ENCODE data around the gene EXOC5.

Gene EXOC5, protein sequence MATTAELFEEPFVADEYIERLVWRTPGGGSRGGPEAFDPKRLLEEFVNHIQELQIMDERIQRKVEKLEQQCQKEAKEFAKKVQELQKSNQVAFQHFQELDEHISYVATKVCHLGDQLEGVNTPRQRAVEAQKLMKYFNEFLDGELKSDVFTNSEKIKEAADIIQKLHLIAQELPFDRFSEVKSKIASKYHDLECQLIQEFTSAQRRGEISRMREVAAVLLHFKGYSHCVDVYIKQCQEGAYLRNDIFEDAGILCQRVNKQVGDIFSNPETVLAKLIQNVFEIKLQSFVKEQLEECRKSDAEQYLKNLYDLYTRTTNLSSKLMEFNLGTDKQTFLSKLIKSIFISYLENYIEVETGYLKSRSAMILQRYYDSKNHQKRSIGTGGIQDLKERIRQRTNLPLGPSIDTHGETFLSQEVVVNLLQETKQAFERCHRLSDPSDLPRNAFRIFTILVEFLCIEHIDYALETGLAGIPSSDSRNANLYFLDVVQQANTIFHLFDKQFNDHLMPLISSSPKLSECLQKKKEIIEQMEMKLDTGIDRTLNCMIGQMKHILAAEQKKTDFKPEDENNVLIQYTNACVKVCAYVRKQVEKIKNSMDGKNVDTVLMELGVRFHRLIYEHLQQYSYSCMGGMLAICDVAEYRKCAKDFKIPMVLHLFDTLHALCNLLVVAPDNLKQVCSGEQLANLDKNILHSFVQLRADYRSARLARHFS

DNA sequence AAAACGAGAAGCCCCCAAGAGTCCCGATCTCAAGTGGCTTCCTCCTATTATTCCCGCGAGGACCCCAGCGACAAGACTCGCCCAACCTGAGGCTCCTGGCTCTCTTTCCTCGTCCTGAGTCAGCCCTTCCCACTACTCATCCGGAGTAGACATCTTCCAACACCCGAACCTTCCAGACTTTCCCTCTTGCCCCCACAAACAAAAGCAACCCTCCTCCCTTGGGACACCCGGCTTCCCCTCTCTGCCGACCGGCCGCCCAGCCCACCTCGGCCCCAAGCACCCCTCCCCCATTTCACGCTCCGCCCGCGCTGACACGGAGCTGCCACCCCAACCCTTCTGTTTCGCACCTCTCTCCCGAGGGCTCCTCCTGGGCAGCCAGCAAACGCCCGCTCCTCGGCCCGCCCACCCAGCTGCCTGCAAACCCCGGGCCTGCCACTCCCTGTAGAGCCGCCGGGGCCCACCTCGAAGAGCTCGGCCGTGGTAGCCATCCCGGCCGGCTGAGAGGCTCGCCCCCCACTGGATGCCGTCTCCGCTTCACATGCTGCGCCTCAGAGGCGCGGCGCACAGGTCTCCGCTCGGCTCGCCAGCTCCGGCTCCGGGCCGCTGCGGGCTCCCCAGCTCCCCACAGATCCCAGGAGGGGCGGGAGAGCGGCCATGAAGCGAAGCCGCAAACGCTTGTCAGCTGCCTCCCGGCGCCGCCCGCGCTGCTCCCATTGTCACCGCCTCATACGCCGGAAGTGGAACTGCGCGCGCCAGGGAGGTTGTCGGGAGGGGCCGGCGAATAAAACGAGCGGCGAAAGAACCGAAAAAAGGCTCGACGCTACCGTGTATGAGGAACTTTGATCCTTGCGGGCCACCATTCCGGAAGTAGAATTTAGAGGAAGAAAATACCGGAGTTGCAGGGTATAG is at the start of gene EXOC5, which contains the start of gene AP5M1:
TSS of gene EXOC5 (minus strand) at position 745 of the 909 bp plus-strand sequence. CDS start at position 488, 257 bp downstream.
TSS of gene AP5M1 (plus strand) at position 811 of the 909 bp plus-strand sequence. CDS start 344 bp downstream, outside the sequence.
- DNase-seq (ENCODE audit: low spot score) = peak; percentile 88

DNA sequence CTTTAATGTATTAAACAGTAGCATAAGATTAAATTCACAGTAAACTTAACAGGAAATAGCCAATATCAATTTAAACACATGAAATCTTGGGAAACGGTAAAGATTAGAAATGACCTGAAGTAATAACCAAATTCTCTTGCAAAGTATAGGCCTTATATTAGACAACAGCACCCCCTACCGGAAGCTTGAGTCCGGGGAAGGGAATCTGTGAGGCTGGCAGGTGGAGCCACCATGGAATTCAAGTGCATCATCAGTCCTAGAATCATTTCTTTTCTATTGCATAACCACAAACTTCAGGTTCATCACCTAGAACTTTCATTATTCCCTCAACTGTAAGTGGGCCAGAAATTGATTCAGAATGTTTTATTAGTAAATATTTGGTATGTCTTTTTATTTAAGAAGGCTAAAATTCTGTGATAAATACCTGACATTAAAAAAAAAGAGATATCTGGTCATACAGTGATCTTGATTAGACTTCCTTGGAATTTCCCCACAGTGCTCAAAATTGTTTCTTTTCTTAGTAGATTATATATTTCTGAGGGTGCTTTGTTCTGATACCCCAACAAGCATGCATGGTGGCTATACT is 48.6 kb upstream of the EXOC5 start:
- DNase-seq (ENCODE audit: low spot score) = peak; percentile 72

DNA sequence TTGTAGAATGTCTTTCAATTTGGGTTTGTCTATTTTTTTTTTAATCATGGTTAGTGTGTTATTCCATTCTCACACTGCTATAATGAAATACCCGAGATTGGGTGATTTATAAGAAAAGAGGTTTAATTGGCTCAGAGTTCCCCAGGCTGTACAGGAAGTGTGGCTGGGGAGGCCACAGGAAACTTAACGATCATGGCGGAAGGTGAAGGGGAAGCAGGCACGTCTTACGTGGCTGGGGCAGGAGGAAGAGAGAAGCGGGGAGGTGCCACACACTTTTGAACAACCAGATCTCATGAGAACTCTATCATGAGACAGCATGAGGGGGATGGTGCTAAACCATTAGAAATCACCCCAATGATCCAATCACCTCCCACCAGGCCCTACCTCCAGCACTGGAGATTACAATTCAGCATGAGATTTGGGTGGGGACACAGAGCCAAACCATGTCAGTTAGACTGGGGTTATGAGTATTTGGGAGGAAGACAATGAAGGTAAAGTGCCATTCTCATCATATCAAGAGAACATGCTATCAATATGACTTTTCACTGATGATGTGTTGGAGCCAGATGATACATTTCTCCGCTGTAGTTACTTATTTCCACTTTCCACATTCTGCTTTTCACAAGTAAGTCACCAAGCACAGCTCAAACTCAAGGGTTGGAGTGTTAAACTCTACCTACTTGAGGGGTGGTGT is 45.8 kb upstream of the EXOC5 start:
- no peak for DNase-seq (ENCODE audit: low spot score)

DNA sequence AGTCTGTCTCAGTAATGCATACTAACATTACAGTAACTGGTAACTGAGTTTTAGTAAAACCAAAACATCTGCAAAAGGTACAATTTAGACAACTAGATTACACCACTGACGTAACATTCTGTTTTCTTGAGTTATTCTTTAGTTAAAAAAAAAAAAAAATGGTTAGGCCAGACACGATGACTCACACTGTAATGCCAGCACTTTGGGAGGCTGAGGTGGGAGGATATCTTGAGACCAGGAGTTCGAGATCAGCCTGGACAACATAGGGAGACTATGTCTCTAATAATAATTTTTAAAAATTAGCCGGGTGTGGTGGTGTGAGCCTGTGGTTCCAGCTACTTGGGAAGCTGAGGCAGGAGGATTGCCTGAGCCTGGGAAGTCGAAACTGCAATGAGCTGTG is 34.2 kb upstream of the EXOC5 start:
- DNase-seq (ENCODE audit: low spot score) = no peak

DNA sequence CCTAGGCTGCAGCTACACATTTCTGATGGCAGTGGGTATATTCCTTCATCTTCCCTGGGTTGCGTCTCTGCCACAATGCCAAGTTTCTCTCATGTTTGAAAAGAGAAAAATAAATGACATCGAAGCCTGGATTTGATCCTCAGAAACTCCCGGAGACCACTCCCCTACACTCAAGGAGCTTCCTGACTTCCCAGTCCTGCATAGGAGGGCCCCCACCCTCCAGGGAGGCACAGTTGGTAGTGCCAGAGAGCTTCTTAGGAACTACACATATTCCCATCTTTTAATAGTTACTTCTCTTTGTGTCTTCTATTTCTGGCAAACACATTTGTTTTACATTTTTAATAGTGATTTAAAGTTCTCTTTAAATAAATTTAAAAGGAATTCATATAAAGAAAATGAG is 30.8 kb upstream of the EXOC5 start:
- no peak for DNase-seq (ENCODE audit: low spot score)

DNA sequence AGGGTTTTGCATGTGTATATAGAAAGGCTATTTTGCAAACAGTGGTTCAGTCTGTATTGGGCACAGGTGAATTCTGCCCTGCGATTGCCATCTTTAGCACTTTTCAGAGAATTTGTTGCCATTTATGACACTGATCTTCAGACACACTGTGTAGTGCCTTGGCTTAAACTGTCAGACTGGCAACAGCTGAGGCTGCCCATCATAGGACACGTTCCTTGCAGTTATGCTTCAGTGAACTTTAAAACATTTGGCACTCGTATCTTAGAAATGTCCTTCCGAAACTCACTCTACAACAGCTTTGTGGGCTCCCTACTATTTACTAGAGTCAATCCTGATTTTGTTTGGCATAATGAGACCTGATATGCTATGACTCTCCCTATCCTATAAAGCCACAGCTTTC is 29.1 kb upstream of the EXOC5 start:
- DNase-seq (ENCODE audit: low spot score) = no peak

DNA sequence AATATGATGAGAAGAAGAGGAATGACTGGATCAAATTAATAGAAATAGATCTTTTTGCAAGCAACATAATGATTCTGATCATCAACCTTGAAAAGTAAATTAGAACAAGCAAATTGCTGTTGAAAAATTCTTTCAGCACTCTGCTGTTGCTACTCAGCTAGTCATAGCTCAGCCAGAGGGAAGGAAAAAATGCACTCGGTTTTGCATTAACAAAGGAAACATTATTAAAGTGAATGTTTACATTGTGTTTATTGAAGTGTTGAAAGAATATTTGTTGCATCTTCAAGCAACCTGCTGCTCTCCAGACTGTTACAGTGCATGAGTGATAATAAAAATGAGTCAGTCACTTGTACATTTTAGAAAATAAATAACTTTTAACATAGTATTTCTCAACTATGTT is 26.5 kb upstream of the EXOC5 start:
- no peak for DNase-seq (ENCODE audit: low spot score)

DNA sequence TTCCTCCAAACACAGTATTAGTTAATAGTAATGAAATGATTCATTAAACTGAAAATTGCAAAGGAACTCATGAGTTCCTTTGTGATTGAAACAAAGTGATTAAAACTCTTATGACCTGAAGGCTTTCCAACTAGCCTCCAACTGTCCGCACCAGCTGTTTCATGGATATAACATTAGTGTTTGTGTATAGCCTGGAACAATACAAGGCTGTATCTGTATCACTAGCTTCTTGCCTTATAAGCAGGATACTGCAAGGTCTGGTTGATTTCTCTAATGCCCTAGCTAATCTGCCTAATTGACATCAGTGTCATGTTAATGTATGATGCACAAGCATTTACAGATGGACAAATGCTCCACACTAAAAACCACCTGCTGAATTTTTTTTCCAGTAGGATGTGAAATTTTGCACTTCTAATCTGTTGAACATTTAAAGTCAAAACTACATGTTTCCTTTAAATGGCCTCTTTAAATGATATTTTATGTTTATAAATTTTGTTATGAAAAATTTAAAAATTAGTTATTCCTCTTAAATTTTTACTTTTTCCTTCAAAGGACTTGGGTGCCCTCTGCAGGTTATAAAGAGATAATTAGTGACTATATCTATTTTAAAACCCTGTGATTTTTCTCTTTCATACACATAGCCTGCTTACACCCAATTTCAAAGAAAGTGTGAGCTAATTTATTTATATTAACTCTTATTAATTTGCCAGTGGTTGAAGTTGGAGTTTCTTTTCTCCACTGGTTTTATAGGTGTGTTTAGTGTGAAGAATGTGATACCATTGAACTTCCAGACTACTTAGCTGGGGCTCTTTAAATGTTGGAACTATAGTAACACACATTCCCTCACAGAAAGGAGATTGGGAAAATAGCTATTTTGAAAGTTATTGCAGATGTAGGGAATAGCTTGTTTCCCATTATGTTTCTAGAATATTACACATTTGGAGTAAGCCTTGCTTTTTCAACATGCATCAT is 25.4 kb upstream of the EXOC5 start:
- DNase-seq (ENCODE audit: low spot score) = no peak

DNA sequence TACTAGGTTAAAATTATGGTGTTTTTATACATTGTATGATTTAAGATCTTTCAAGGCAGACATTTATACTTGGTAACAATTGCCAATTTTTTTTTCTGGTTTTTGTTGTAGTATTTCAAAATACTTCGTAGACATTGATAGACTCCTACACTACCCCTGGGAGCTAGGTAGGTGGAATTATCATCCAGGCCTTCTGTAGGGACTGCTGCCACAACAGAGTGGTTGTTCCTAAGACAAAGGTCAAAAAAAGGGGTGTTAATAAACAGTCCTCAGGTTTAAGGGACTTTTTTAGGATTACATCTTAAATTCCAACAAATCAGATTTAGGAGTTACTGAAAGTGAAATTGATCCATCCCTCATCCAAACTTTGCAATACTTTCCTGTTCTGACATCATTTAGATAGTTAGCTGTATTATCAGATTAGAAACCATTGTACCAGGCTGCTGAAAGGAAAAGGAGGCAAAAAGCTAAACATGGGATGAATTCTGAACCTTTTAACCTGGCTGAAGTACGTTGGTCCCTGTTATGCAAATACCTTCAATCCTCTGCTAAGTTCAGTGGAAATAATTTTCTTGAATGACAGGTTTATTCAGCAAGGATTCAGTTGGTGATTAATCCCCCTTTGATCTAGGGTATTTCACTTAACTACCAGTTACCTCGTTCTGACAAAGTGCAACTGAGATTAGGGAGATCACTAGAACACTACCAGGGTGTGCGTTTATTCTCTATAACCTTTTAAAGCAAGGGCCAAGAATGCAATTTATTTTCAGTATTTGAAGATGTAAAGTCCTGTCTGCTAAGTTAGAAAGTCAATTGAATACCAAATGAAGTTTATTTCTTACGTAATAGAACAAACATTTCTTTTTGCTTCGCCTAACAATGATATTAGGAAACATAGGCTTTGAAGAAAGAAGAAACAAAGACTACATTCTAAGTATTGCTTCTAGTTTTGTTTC is 23.3 kb upstream of the EXOC5 start:
- DNase-seq (ENCODE audit: low spot score) = no peak

DNA sequence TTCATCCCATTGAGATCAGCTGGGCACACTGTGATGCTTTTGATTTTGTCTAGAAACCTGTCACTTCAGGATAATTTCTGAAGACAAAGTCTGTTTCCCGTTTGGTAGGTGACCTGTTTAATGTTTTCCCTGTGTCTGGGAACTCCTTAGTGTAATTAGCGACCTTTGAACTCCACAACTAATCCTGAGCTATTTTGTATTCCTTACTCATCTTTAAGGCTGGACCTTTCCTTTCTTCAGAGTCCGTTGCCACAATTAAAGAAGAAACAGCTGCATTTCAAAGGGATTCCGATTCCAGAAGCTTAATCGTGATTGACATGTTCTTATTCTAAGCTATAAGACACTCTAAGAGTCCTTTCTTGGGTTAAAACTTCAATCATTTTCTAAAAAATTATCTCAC is 22.0 kb upstream of the EXOC5 start:
- DNase-seq (ENCODE audit: low spot score) = no peak

DNA sequence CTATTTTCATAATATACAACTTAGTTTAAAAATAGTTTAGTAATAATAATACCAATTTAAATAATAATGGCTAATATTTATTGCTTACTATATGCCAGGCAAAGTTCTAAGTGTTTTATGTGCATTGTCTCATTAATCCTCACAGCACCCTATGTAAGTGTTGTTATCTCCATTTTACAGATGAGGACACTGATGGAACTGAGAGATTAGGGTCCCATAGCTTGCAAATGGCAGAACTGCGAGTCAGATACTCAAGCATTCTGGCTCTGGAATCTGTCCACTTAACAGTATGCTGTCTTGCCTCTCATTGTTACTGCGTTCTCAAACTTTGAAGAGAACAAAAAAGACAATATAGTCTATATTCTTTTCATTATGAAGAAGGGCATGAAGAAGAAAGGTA is 19.0 kb upstream of the EXOC5 start:
- no peak for DNase-seq (ENCODE audit: low spot score)

DNA sequence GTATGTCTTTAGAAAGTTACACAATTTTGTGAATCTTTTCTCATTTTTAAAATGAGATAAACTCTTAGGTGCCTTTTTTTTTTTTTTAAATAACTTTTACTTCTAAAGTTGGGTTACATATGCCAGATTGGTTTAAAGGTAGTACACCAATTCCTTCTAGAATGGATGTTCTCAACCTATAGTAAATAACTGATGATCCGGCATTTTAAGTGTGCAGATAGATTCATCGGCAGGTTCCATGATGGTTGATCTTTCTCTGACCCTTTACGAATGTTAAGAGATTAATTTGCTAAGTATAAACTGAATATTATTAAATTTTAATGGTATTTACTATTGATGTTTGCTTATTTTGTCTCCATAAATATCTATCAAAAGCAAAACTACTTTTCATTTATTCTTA is 8.4 kb upstream of the EXOC5 start:
- DNase-seq (ENCODE audit: low spot score) = no peak

DNA sequence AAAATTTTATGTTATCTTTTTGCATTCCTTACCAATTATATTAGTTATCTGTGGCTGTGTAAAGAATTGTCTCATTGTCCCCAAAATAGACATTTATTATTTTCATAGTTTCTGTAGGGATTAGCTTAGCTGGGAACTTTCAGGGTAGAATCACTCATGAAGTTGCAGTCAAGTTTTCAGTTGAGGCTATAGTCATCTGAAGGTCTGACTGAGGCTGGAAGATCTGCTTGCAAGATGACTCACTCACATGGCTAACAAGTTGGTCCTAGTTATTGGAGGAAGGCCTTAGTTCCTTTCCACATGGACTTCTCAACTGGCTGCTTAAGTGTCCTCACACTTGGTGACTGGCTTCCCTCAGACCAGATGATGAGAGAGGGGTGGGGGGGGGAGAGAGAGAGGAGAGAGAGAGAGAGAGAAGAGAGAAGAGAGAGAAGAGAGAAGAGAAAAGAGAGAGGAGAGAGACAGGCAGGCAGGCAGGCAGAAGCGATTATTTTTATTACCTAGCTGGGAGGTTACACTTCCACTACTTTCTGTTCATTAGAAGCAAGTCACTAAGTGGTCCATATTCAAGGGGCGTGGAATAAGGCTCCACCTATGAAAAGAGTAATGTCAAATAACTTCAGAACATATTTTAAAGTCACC is 6.4 kb upstream of the EXOC5 start:
- no peak for DNase-seq (ENCODE audit: low spot score)

DNA sequence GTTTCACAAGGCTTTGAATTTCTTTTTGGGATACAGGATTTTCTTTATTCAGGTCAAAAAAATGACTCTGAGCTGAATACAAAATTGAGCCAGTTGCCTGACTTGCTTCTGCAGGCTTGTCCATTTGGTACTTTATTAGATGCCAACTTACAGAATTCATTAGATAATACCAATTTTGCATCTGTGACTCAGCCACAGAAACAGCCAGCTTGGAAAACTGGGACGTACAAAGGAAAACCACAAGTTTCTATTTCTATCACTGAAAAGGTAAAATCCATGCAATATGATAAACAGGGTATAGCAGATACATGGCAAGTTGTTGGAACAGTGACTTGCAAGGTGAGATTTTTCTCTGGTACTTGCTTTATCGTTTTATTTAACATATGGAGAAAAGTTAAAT is 5.8 kb upstream of the EXOC5 start:
- no peak for DNase-seq (ENCODE audit: low spot score)

DNA sequence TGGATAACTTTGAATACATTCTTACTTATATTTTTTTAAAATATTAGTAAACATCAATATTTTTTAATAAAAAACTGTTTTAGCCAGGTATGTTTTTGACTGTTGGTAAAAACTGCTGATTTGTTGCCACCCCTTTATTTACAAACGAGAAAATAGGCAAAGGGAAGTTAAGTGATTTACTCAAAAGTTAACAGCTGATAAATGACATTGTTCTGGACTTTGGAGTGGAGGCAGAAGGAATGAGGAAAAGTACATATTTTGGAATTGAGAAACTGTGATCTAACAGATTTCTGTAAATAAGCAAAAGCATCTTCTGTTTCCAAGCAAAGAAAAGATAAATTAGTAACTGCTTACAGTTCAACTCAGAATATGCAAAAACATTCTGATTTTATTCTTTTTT is 4.5 kb upstream of the EXOC5 start:
- DNase-seq (ENCODE audit: low spot score) = no peak

DNA sequence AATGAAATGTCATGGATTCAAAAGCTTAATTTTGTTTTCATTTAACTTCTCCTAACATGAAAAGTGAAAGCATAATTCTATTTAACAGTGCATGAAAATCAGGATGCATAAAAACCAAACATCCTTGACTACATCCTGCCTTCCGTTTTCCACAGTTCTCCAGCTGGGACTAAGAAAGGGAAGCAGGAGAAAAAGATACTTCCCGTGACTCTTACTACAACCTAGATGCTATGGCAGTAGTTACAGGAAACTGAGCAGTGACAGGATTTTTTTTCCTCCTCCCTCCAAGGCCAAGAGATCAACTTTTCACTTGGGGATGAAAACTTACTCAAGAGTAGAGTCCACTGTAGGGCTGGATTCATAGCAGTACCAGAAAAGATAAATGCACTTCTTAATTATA is 2.6 kb downstream of the EXOC5 start:
- DNase-seq (ENCODE audit: low spot score) = peak; percentile 3

DNA sequence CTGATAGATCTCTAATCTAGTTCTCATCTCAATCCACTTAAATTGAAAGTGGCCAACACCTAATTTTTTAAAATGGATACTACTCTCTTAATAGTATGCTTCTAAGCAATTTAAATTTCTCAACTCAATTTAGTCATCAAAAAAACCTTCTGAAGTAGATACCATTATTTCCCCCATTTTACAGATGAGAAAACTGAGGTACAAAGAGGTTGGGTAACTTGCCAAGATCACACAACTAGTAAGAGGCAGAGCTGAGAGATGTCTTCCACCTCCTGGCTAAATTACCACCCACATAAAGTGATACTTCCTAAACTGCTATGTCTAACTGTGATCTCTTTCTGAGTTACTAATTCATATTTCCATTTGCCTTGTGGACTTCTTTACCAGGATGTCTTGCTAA is 6.6 kb downstream of the EXOC5 start:
- DNase-seq (ENCODE audit: low spot score) = no peak

DNA sequence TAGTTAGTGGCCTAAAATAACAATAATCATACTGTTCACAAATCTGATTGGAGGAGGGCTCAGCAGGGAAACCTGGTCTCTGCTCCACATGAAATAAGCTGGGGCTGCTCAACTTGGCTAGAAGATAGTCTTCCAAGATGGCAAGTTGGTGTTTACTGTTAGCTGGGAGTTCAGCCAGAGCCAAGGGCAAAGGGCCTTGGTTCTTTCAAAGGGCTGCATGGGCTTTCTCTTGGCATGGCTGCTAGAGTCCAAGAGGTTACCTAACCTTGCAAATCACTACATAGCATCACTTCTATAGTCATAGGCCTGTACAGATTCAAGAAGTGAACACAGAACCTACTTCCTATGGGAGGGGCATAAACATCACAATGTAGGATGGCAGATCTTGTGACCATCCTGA is 7.1 kb downstream of the EXOC5 start:
- DNase-seq (ENCODE audit: low spot score) = no peak

DNA sequence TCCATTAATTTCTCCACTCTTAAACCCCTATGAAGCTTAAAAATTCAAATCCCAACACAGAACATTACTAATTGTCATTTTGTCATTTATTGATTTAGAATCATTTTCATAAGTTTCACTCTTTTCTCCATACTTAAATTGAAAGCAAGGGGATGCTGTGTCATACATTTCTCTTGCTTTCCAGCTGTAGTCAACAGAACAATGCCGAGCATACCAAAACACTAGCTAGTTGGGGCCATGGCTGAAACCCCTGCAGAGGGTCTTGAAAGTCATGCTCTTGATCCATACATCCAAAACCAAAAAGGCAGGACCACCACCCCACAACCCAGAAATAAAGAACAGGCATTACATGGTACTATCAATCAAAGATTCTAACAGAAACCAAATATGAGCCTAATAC is 9.0 kb downstream of the EXOC5 start:
- no peak for DNase-seq (ENCODE audit: low spot score)
